Measurements from ENCODE around the gene LYRM9.

Gene LYRM9

GRCh38 chr17:27892866-27893769 is at the start of gene LYRM9:
TSS of gene LYRM9 (minus strand) at chr17:27893365. CDS start at chr17:27882694, 10,671 bp downstream.
- H3K27me3 ChIP-seq (ENCODE audit: low read depth), result no peaks in the 10 kb centered on the region
- in situ Hi-C loops (cut with MboI; ENCODE audit: low sequenced_read_pairs), result loop anchor here (10.0 kb wide), 1 partner anchor 362 kb away; no protein-coding TSS in a partner anchor
- peak within 1 kb of the TSS; percentile 46 for H3K4me3 ChIP-seq
- no peaks in the 10 kb centered on the region for H3K36me3 ChIP-seq (replicated peaks)
- peak; percentile 80 to 93 for DNase-seq (ENCODE audit: low spot score in 2 of 2)
- peaks cover 24% of the 10 kb centered on the region for H3K4me1 ChIP-seq
- no peaks in the 10 kb centered on the region for H3K9me3 ChIP-seq

- H3K27me3 ChIP-seq (ENCODE audit: low read depth), result no peaks in the 10 kb centered on the region
- no peak overlapping the region for H3K4me3 ChIP-seq
- H3K36me3 ChIP-seq (replicated peaks), result no peaks in the 10 kb centered on the region
- no peak for DNase-seq (ENCODE audit: low spot score in 2 of 2)
- no peaks in the 10 kb centered on the region for H3K9me3 ChIP-seq
- in situ Hi-C loops (cut with MboI; ENCODE audit: low sequenced_read_pairs), result no loop called here
- no peaks in the 10 kb centered on the region for H3K4me1 ChIP-seq
Observed at GRCh38 chr17:27940503-27941428, 47.6 kb upstream of the LYRM9 start.

- Histone ChIP-seq H3K9me3 (no peaks in the 10 kb centered on the region), H3K27me3 (ENCODE audit: low read depth) (no peaks in the 10 kb centered on the region), H3K36me3 (replicated peaks) (no peaks in the 10 kb centered on the region), H3K4me1 (no peaks in the 10 kb centered on the region), H3K4me3 (no peak overlapping the region)
- in situ Hi-C loops (cut with MboI; ENCODE audit: low sequenced_read_pairs), result no loop called here
- DNase-seq (ENCODE audit: low spot score in 2 of 2), result no peak
Observed at GRCh38 chr17:27939474-27940465, 46.6 kb upstream of the LYRM9 start.

GRCh38 chr17:27938864-27939263 is 45.7 kb upstream of the LYRM9 start:
- no peaks in the 10 kb centered on the region for H3K9me3 ChIP-seq
- DNase-seq (ENCODE audit: low spot score in 2 of 2), result no peak
- no peak overlapping the region for H3K4me3 ChIP-seq
- H3K27me3 ChIP-seq (ENCODE audit: low read depth), result no peaks in the 10 kb centered on the region
- H3K4me1 ChIP-seq, result no peaks in the 10 kb centered on the region
- H3K36me3 ChIP-seq (replicated peaks), result no peaks in the 10 kb centered on the region
- in situ Hi-C loops (cut with MboI; ENCODE audit: low sequenced_read_pairs), result no loop called here

- no peak overlapping the region for H3K4me3 ChIP-seq
- no peaks in the 10 kb centered on the region for H3K4me1 ChIP-seq
- H3K9me3 ChIP-seq, result no peaks in the 10 kb centered on the region
- in situ Hi-C loops (cut with MboI; ENCODE audit: low sequenced_read_pairs), result no loop called here
- no peaks in the 10 kb centered on the region for H3K36me3 ChIP-seq (replicated peaks)
- DNase-seq (ENCODE audit: low spot score in 2 of 2), result no peak
- H3K27me3 ChIP-seq (ENCODE audit: low read depth), result no peaks in the 10 kb centered on the region
Observed at GRCh38 chr17:27938241-27938640, 45.1 kb upstream of the LYRM9 start.

- peak in 1 of 2 experiments; percentile 12 for DNase-seq (ENCODE audit: low spot score in 2 of 2)
- Histone ChIP-seq H3K9me3 (no peaks in the 10 kb centered on the region), H3K4me3 (no peak overlapping the region), H3K4me1 (no peaks in the 10 kb centered on the region), H3K36me3 (replicated peaks) (no peaks in the 10 kb centered on the region), H3K27me3 (ENCODE audit: low read depth) (no peaks in the 10 kb centered on the region)
- in situ Hi-C loops (cut with MboI; ENCODE audit: low sequenced_read_pairs), result no loop called here
Observed at GRCh38 chr17:27937025-27937546, 43.9 kb upstream of the LYRM9 start.

GRCh38 chr17:27930000-27930399 is 36.8 kb upstream of the LYRM9 start:
- no peak for DNase-seq (ENCODE audit: low spot score in 2 of 2)
- Histone ChIP-seq H3K9me3 (no peaks in the 10 kb centered on the region), H3K27me3 (ENCODE audit: low read depth) (no peaks in the 10 kb centered on the region), H3K4me1 (no peaks in the 10 kb centered on the region), H3K4me3 (no peak overlapping the region), H3K36me3 (replicated peaks) (no peaks in the 10 kb centered on the region)
- in situ Hi-C loops (cut with MboI; ENCODE audit: low sequenced_read_pairs), result no loop called here

GRCh38 chr17:27928587-27928986 is 35.4 kb upstream of the LYRM9 start:
- Histone ChIP-seq H3K4me3 (no peak overlapping the region), H3K9me3 (no peaks in the 10 kb centered on the region), H3K36me3 (replicated peaks) (no peaks in the 10 kb centered on the region), H3K4me1 (no peaks in the 10 kb centered on the region), H3K27me3 (ENCODE audit: low read depth) (no peaks in the 10 kb centered on the region)
- in situ Hi-C loops (cut with MboI; ENCODE audit: low sequenced_read_pairs), result no loop called here
- no peak for DNase-seq (ENCODE audit: low spot score in 2 of 2)

GRCh38 chr17:27927781-27928180 is 34.6 kb upstream of the LYRM9 start:
- H3K27me3 ChIP-seq (ENCODE audit: low read depth), result no peaks in the 10 kb centered on the region
- H3K4me1 ChIP-seq, result no peaks in the 10 kb centered on the region
- H3K4me3 ChIP-seq, result no peak overlapping the region
- H3K9me3 ChIP-seq, result no peaks in the 10 kb centered on the region
- H3K36me3 ChIP-seq (replicated peaks), result no peaks in the 10 kb centered on the region
- in situ Hi-C loops (cut with MboI; ENCODE audit: low sequenced_read_pairs), result no loop called here
- no peak for DNase-seq (ENCODE audit: low spot score in 2 of 2)

GRCh38 chr17:27921599-27921998 is 28.4 kb upstream of the LYRM9 start:
- H3K9me3 ChIP-seq, result no peaks in the 10 kb centered on the region
- no peaks in the 10 kb centered on the region for H3K27me3 ChIP-seq (ENCODE audit: low read depth)
- H3K4me1 ChIP-seq, result no peaks in the 10 kb centered on the region
- H3K36me3 ChIP-seq (replicated peaks), result no peaks in the 10 kb centered on the region
- H3K4me3 ChIP-seq, result no peak overlapping the region
- DNase-seq (ENCODE audit: low spot score in 2 of 2), result no peak
- in situ Hi-C loops (cut with MboI; ENCODE audit: low sequenced_read_pairs), result no loop called here

GRCh38 chr17:27921077-27921476 is 27.9 kb upstream of the LYRM9 start:
- in situ Hi-C loops (cut with MboI; ENCODE audit: low sequenced_read_pairs), result no loop called here
- no peaks in the 10 kb centered on the region for H3K4me1 ChIP-seq
- no peak for DNase-seq (ENCODE audit: low spot score in 2 of 2)
- H3K36me3 ChIP-seq (replicated peaks), result no peaks in the 10 kb centered on the region
- H3K4me3 ChIP-seq, result no peak overlapping the region
- H3K9me3 ChIP-seq, result no peaks in the 10 kb centered on the region
- H3K27me3 ChIP-seq (ENCODE audit: low read depth), result no peaks in the 10 kb centered on the region

GRCh38 chr17:27920569-27920968 is 27.4 kb upstream of the LYRM9 start:
- in situ Hi-C loops (cut with MboI; ENCODE audit: low sequenced_read_pairs), result no loop called here
- no peaks in the 10 kb centered on the region for H3K36me3 ChIP-seq (replicated peaks)
- no peak overlapping the region for H3K4me3 ChIP-seq
- no peaks in the 10 kb centered on the region for H3K27me3 ChIP-seq (ENCODE audit: low read depth)
- no peak for DNase-seq (ENCODE audit: low spot score in 2 of 2)
- no peaks in the 10 kb centered on the region for H3K9me3 ChIP-seq
- no peaks in the 10 kb centered on the region for H3K4me1 ChIP-seq

- no peaks in the 10 kb centered on the region for H3K27me3 ChIP-seq (ENCODE audit: low read depth)
- H3K9me3 ChIP-seq, result no peaks in the 10 kb centered on the region
- H3K36me3 ChIP-seq (replicated peaks), result no peaks in the 10 kb centered on the region
- H3K4me1 ChIP-seq, result no peaks in the 10 kb centered on the region
- in situ Hi-C loops (cut with MboI; ENCODE audit: low sequenced_read_pairs), result no loop called here
- no peak overlapping the region for H3K4me3 ChIP-seq
- DNase-seq (ENCODE audit: low spot score in 2 of 2), result no peak
Observed at GRCh38 chr17:27919079-27919478, 25.9 kb upstream of the LYRM9 start.

Measured in HAP-1 (cell line).